HEK293T (cell line): Measurements from ENCODE around the gene RAP2C.

Experiments
- BHLHE40 ChIP-seq: fragments of 450-650 bp; IDR thresholded peaks from 2 replicates; pipeline ENCODE4 v1.6.1; 2016; ENCODE audit warnings: mild to moderate bottlenecking, moderate library complexity, borderline replicate concordance
- CTBP1 ChIP-seq: fragments of 450-650 bp; IDR thresholded peaks from 2 replicates; pipeline ENCODE4 v1.6.1; 2016; ENCODE audit warnings: borderline replicate concordance
- ELF4 ChIP-seq: fragments of 450-650 bp; IDR thresholded peaks from 2 replicates; pipeline ENCODE4 v1.6.1; 2017; ENCODE audit warnings: antibody characterized with exemption
- FOXA1 ChIP-seq: fragments of 450-650 bp; IDR thresholded peaks from 2 replicates; pipeline ENCODE4 v1.6.1; 2016; ENCODE audit warnings: mild to moderate bottlenecking
- FOXM1 ChIP-seq: fragments of 450-650 bp; IDR thresholded peaks from 2 replicates; pipeline ENCODE4 v1.6.1; 2017; ENCODE audit warnings: mild to moderate bottlenecking, borderline replicate concordance
- L3MBTL2 ChIP-seq: fragments of 450-650 bp; conservative IDR thresholded peaks from 2 replicates; pipeline ENCODE4 v1.6.1; 2016; ENCODE audit warnings: mild to moderate bottlenecking
- LEF1 ChIP-seq: fragments of 450-650 bp; IDR thresholded peaks from 2 replicates; pipeline ENCODE4 v1.6.1; 2017; ENCODE audit warnings: mild to moderate bottlenecking, borderline replicate concordance
- SP1 ChIP-seq: fragments of 450-650 bp; IDR thresholded peaks from 2 replicates; pipeline ENCODE4 v1.6.1; 2017
- SUZ12 ChIP-seq: fragments of 450-650 bp; IDR thresholded peaks from 2 replicates; pipeline ENCODE4 v1.6.1; 2016; ENCODE audit warnings: mild to moderate bottlenecking
- TARDBP ChIP-seq: fragments of 450-650 bp; IDR thresholded peaks from 2 replicates; pipeline ENCODE4 v1.6.1; 2016

DNA sequence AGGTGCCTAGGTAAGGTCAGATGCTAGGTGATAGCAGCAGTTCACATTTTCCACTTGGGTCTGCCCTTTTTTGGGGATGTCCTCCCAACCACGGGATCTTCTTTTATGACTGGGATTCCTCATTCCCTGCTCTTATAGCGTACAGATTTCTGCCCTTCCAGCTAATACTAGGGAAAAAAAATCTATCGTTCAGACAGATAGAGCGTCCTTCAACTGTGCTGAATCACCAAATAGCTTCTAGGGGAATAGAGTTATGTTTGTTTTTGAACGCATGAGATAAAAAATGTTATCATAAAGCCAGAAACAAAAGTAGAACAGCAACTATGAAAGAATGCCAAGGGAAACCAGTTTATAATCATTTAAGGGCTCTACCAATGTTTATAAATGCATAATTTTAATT is 13.0 kb downstream of the RAP2C start:
- TF ChIP-seq SP1 (no peak), CTBP1 (no peak), FOXM1 (no peak), TARDBP (no peak), SUZ12 (no peak), ELF4 (no peak), LEF1 (no peak), L3MBTL2 (no peak), FOXA1 (no peak), BHLHE40 (no peak)
